Measurements from ENCODE around the gene PILRB.

Gene PILRB

DNA sequence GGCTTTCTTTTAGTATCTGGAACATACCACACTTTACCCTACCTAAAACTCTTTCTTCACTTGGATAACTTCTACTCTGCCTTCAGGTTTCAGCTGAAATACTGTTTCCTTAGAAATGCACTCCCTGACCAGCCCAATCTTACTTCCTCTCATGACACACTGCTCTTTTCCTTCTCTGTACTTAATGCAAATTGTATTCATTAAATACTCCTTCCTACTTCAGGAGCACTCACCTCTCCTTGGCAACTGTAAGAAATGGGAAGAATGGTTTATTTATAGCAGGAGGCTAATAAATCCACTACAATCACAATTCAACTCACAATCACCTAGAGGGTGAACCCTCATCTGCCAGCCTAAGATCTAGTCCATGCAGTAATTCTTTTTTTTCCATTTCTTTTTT, 55.4 kb downstream of the PILRB start:
- DNase-seq = no peak

DNA sequence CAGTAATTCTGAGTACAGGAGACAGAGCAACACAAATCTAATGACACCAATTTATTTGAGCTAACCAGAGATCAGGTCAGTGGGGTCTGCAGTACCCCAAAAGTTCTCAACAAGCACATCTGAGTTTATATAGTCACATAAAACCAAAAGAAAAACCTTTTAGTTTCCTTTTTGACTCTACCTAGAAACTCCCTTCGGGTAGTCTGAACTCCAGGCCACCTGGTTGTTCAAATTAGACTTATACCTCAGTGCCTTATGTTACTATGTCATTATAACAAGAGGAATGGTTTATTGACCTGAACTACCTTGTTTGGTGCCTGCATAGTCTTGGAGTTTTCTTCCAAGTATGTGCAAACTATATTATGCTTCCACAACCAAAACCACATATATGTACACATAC, 56.0 kb downstream of the PILRB start:
- DNase-seq = no peak

GRCh38 chr7:100415448-100415847, 57.5 kb downstream of the PILRB start:
- no peak for DNase-seq

Measured in NCI-H187 (cell line).